Thyroid gland (tissue), 4 donors: Measurements from ENCODE around the gene GCNT2.

Experiments
- CTCF ChIP-seq, 6 experiments: fragments of 200-600 bp in 3 of 6; fragments of 450-650 bp in 3 of 6; sonication (generic) in 3 of 6; IDR thresholded peaks; one replicate each; pipeline ENCODE4 v1.5.1; 2016 to 2019; ENCODE audit warnings: antibody characterized with exemption in 6 of 6, mild to moderate bottlenecking in 2 of 6, inconsistent platforms in 1 of 6, moderate library complexity in 1 of 6
- POLR2A ChIP-seq, 2 donors: fragments of 450-650 bp; IDR thresholded peaks; one replicate each; pipeline ENCODE4 v1.6.1; 2017; ENCODE audit warnings: antibody characterized with exemption in 2 of 2, mild to moderate bottlenecking in 2 of 2, moderate library complexity in 1 of 2

GRCh38 chr6:10589429-10589727 is 68.2 kb downstream of the GCNT2 start:
- TF ChIP-seq CTCF (IDR thresholded peaks at IDR 0.05) (no peak), POLR2A (IDR thresholded peaks at IDR 0.05) (no peak)
